ENCODE measurements around the gene HERC6.

DNA sequence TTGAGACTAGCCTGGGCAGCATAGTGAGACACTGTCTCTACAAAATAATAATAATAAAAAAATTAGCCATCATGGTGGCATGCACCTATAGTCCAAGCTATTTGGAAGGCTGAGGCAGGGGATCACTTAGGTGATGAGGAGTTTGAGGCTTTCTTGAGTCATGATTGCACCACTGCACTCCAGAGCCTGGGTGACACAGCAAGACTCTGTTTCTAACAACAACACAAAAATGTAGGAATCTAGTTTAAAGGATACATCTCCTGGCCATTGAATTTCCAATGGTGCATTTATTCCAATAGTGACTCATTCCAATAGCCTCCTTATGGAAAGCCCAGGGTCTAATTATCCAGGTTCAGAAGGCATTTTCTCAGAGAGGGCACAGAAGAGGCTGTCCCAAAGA, 21.9 kb upstream of the HERC6 start:
- TF ChIP-seq POLR2AphosphoS5 (IDR thresholded peaks at IDR 0.05) (no peak), POLR2A (IDR thresholded peaks at IDR 0.05) (no peak), EP300 (IDR thresholded peaks at IDR 0.05) (no peak)
- TF ChIP-seq, protein P1, sequence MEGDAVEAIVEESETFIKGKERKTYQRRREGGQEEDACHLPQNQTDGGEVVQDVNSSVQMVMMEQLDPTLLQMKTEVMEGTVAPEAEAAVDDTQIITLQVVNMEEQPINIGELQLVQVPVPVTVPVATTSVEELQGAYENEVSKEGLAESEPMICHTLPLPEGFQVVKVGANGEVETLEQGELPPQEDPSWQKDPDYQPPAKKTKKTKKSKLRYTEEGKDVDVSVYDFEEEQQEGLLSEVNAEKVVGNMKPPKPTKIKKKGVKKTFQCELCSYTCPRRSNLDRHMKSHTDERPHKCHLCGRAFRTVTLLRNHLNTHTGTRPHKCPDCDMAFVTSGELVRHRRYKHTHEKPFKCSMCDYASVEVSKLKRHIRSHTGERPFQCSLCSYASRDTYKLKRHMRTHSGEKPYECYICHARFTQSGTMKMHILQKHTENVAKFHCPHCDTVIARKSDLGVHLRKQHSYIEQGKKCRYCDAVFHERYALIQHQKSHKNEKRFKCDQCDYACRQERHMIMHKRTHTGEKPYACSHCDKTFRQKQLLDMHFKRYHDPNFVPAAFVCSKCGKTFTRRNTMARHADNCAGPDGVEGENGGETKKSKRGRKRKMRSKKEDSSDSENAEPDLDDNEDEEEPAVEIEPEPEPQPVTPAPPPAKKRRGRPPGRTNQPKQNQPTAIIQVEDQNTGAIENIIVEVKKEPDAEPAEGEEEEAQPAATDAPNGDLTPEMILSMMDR (IDR thresholded peaks at IDR 0.05), result no peak

Data from sigmoid colon (tissue), 4 donors.